SK-N-SH treated with all-trans-retinoic acid at 6 μM for 48 hours (cell line): Measurements from ENCODE around the gene LTV1.

Experiments used
- ARNTL ChIP-seq: fragments of 450-650 bp; formaldehyde crosslinking; IDR thresholded peaks from 2 replicates; pipeline ENCODE4 v1.5.0; 2020; ENCODE audit warnings: low read depth, mild to moderate bottlenecking, moderate library complexity, borderline replicate concordance
- CREB5 ChIP-seq: fragments of 250-450 bp; sonication (Bioruptor Pico); IDR thresholded peaks from 2 replicates; pipeline ENCODE4 v1.5.1; 2020; ENCODE audit warnings: low read depth, mild to moderate bottlenecking, moderate library complexity
- CSRNP3 ChIP-seq: fragments of 250-450 bp; sonication (Bioruptor Pico); IDR thresholded peaks from 2 replicates; pipeline ENCODE4 v1.5.1; 2021; ENCODE audit warnings: mild to moderate bottlenecking, moderate library complexity
- ESRRG ChIP-seq: fragments of 250-450 bp; sonication (Bioruptor Pico); IDR thresholded peaks from 2 replicates; pipeline ENCODE4 v1.6.1; 2021; ENCODE audit warnings: mild to moderate bottlenecking
- ISL1 ChIP-seq: fragments of 250-450 bp; sonication (Bioruptor Pico); IDR thresholded peaks from 2 replicates; pipeline ENCODE4 v2.1.2; 2022; ENCODE audit warnings: mild to moderate bottlenecking, moderate library complexity
- PATZ1 ChIP-seq: fragments of 250-450 bp; sonication (Bioruptor Pico); IDR thresholded peaks from 2 replicates; pipeline ENCODE4 v1.8.0; 2020; ENCODE audit warnings: mild to moderate bottlenecking, moderate library complexity, borderline replicate concordance
- RARB ChIP-seq: fragments of 250-450 bp; sonication (Bioruptor Pico); IDR thresholded peaks from 2 replicates; pipeline ENCODE4 v1.8.0; 2021; ENCODE audit warnings: mild to moderate bottlenecking, moderate library complexity
- TCF4 ChIP-seq: fragments of 250-450 bp; sonication (Bioruptor Pico); IDR thresholded peaks from 2 replicates; pipeline ENCODE4 v1.8.0; 2021; ENCODE audit warnings: mild to moderate bottlenecking, moderate library complexity, borderline replicate concordance
- TOX ChIP-seq: fragments of 250-450 bp; sonication (Bioruptor Pico); IDR thresholded peaks from 2 replicates; pipeline ENCODE4 v1.8.0; 2021; ENCODE audit warnings: mild to moderate bottlenecking, moderate library complexity, borderline replicate concordance
- ZFP3 ChIP-seq: fragments of 250-450 bp; sonication (Bioruptor Pico); IDR thresholded peaks from 2 replicates; pipeline ENCODE4 v1.5.0; 2020; ENCODE audit warnings: mild to moderate bottlenecking, moderate library complexity
- ZFP30 ChIP-seq: fragments of 450-650 bp; formaldehyde crosslinking; IDR thresholded peaks from 2 replicates; pipeline ENCODE4 v1.5.0; 2022; ENCODE audit warnings: mild to moderate bottlenecking, moderate library complexity
- ZNF8 ChIP-seq: fragments of 450-650 bp; formaldehyde crosslinking; IDR thresholded peaks from 2 replicates; pipeline ENCODE4 v1.5.0; 2020; ENCODE audit warnings: mild to moderate bottlenecking, moderate library complexity

GRCh38 chr6:143821359-143821758 is 21.8 kb upstream of the LTV1 start:
- TF ChIP-seq CREB5 = no peak
- no peak for TF ChIP-seq TCF4 (CRISPR knock-in tag)
- TF ChIP-seq PATZ1 (CRISPR knock-in tag) = no peak
- TF ChIP-seq RARB (CRISPR knock-in tag) = no peak
- TF ChIP-seq ESRRG (CRISPR knock-in tag) = no peak
- TF ChIP-seq CSRNP3 (CRISPR knock-in tag) = no peak
- no peak for TF ChIP-seq ZFP3 (CRISPR knock-in tag)
- no peak for TF ChIP-seq ISL1 (CRISPR knock-in tag)
- TF ChIP-seq ARNTL (CRISPR knock-in tag) = no peak
- no peak for TF ChIP-seq ZFP30 (CRISPR knock-in tag)
- no peak for TF ChIP-seq TOX (CRISPR knock-in tag)
- TF ChIP-seq ZNF8 = no peak
